Measurements from ENCODE around the gene CIAO2A. TPM values are rescaled to one million over a fixed set of nuclear protein-coding genes. Genes with fewer than 3 reads are reported as not detected.

The CIAO2A gene
- total RNA-seq, 6 experiments from 2014 or later, result 46.5 to 61.1 (median 53.2) TPM

- Mint-ChIP-seq H3K9me3 (no peaks in the 10 kb centered on the region), H3K36me3 (ENCODE audit: low read depth) (peaks cover 52% of the 10 kb centered on the region), H3K27ac (no peak overlapping the region), H3K4me3 (no peak overlapping the region), H3K4me1 (ENCODE audit: low read depth) (no peaks in the 10 kb centered on the region), H3K27me3 (ENCODE audit: insufficient read depth) (no peaks in the 10 kb centered on the region; the same call in 1 of the 2 replicates)
- TF ChIP-seq CTCF (IDR thresholded peaks at IDR 0.05), result no peak
- DNase-seq, result no peak
Measured at GRCh38 chr15:64131547-64131946, 37.9 kb upstream of the CIAO2A start.

DNA sequence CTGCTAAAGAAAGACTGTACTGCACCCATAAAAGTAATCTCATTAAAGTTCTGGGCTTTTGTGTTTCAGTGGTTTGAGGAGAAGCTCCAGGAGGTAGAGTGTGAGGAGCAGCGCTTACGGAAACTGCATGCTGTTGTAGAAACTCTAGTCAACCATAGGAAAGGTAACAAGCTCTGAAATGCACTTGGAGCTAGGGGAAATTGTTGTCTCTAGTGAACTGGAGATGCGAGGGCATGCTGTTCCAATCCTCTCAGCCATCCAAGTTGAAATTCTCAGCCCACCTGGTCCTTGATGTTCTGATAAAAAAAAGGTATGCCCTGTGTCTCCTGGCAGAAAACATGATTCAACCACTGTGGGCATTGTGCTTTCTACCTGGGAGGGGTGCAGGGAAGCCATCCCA lies 36.5 kb upstream of the CIAO2A start:
- Mint-ChIP-seq H3K36me3 (ENCODE audit: low read depth) (peaks cover 55% of the 10 kb centered on the region), H3K27ac (no peak overlapping the region), H3K27me3 (ENCODE audit: insufficient read depth) (no peaks in the 10 kb centered on the region), H3K4me3 (no peak overlapping the region), H3K4me1 (ENCODE audit: low read depth) (no peaks in the 10 kb centered on the region), H3K9me3 (no peaks in the 10 kb centered on the region)
- no peak for DNase-seq
- no peak for TF ChIP-seq CTCF (IDR thresholded peaks at IDR 0.05)

GRCh38 chr15:64127521-64128270 lies 34.1 kb upstream of the CIAO2A start:
- Mint-ChIP-seq H3K36me3 (ENCODE audit: low read depth) (peaks cover 47% of the 10 kb centered on the region), H3K4me1 (ENCODE audit: low read depth) (no peaks in the 10 kb centered on the region), H3K27ac (no peak overlapping the region), H3K4me3 (no peak overlapping the region), H3K9me3 (no peaks in the 10 kb centered on the region), H3K27me3 (ENCODE audit: insufficient read depth) (no peaks in the 10 kb centered on the region)
- TF ChIP-seq CTCF (IDR thresholded peaks at IDR 0.05), result no peak
- DNase-seq, result no peak

GRCh38 chr15:64125978-64126377 lies 32.3 kb upstream of the CIAO2A start:
- no peak overlapping the region for H3K4me3 Mint-ChIP-seq

GRCh38 chr15:64122936-64123351 lies 29.3 kb upstream of the CIAO2A start:
- no peak for DNase-seq
- no peak overlapping the region for H3K4me3 Mint-ChIP-seq
- no peak for TF ChIP-seq CTCF (IDR thresholded peaks at IDR 0.05)
- peaks cover 32% of the 10 kb centered on the region for H3K36me3 Mint-ChIP-seq (ENCODE audit: low read depth)
- H3K9me3 Mint-ChIP-seq, result no peaks in the 10 kb centered on the region
- no peaks in the 10 kb centered on the region for H3K4me1 Mint-ChIP-seq (ENCODE audit: low read depth)
- no peaks in the 10 kb centered on the region for H3K27me3 Mint-ChIP-seq (ENCODE audit: insufficient read depth)
- H3K27ac Mint-ChIP-seq, result no peak overlapping the region

More at GRCh38 chr15:64125978-64126377, 32.3 kb upstream of the CIAO2A start:
- H3K4me1 Mint-ChIP-seq (ENCODE audit: low read depth), result no peaks in the 10 kb centered on the region
- TF ChIP-seq CTCF (IDR thresholded peaks at IDR 0.05), result no peak
- no peak overlapping the region for H3K27ac Mint-ChIP-seq
- H3K36me3 Mint-ChIP-seq (ENCODE audit: low read depth), result peaks cover 36% of the 10 kb centered on the region
- H3K27me3 Mint-ChIP-seq (ENCODE audit: insufficient read depth), result no peaks in the 10 kb centered on the region
- H3K9me3 Mint-ChIP-seq, result no peaks in the 10 kb centered on the region
- DNase-seq, result no peak

Measured in HFFc6 (cell line).